Duodenal mucosa (tissue), 2 donors: ENCODE data around the gene DHRSX.

Experiments used
- H3K27ac ChIP-seq: one replicate; pipeline ENCODE4 v1.7.0; 2013; ENCODE audit warnings: low read depth, low read length
- H3K27me3 ChIP-seq, 2 donors: one replicate each; pipeline ENCODE4 v1.7.0; 2013; ENCODE audit warnings: low read length in 2 of 2, control low read depth in 1 of 2; ENCODE audit not compliant: insufficient read depth in 2 of 2, control insufficient read depth in 1 of 2
- H3K36me3 ChIP-seq, 2 donors: one replicate each; pipeline ENCODE4 v1.7.0; 2013; ENCODE audit warnings: low read length in 2 of 2, control low read depth in 1 of 2; ENCODE audit not compliant: insufficient read depth in 2 of 2, control insufficient read depth in 1 of 2
- H3K4me1 ChIP-seq, 2 donors: one replicate each; pipeline ENCODE4 v1.7.0; 2013; ENCODE audit warnings: low read length in 2 of 2, control low read depth in 1 of 2; ENCODE audit not compliant: insufficient read depth in 2 of 2, control insufficient read depth in 1 of 2
- H3K4me3 ChIP-seq, 2 donors: one replicate each; pipeline ENCODE4 v1.7.0; 2013; ENCODE audit warnings: low read length in 2 of 2, low read depth in 1 of 2
- H3K9ac ChIP-seq, 2 donors: one replicate each; pipeline ENCODE4 v1.7.0; 2013; ENCODE audit warnings: low read length in 2 of 2, low read depth in 1 of 2
- H3K9me3 ChIP-seq, 2 donors: one replicate each; pipeline ENCODE4 v1.7.0; 2013; ENCODE audit warnings: low read length in 2 of 2, control low read depth in 1 of 2; ENCODE audit not compliant: control insufficient read depth in 1 of 2

Gene DHRSX

GRCh38 chrX:2342874-2343273 lies 157.9 kb downstream of the DHRSX start:
- Histone ChIP-seq H3K27ac (no peak overlapping the region), H3K4me1 (no peaks in the 10 kb centered on the region), H3K27me3 (no peaks in the 10 kb centered on the region), H3K36me3 (peaks cover 0 to 6% of the 10 kb centered on the region in 2 donors), H3K4me3 (no peak overlapping the region), H3K9me3 (peaks cover 0 to 3% of the 10 kb centered on the region in 2 donors), H3K9ac (no peak overlapping the region)

GRCh38 chrX:2342281-2342688 lies 158.5 kb downstream of the DHRSX start:
- Histone ChIP-seq H3K27ac (no peak overlapping the region), H3K9ac (no peak overlapping the region), H3K4me3 (no peak overlapping the region), H3K27me3 (no peaks in the 10 kb centered on the region), H3K36me3 (peaks cover 0 to 6% of the 10 kb centered on the region in 2 donors), H3K9me3 (peaks cover 0 to 3% of the 10 kb centered on the region in 2 donors), H3K4me1 (no peaks in the 10 kb centered on the region)

- peaks cover 0 to 6% of the 10 kb centered on the region in 2 donors for H3K36me3 ChIP-seq
- H3K9ac ChIP-seq, result no peak overlapping the region
- no peak overlapping the region for H3K4me3 ChIP-seq
- no peak overlapping the region for H3K27ac ChIP-seq
- H3K27me3 ChIP-seq, result no peaks in the 10 kb centered on the region
- peaks cover 0 to 3% of the 10 kb centered on the region in 2 donors for H3K9me3 ChIP-seq
- no peaks in the 10 kb centered on the region for H3K4me1 ChIP-seq
These were observed 159.8 kb downstream of the DHRSX start for GRCh38 chrX:2340991-2341390.

- no peak overlapping the region for H3K4me3 ChIP-seq
- no peak overlapping the region for H3K9ac ChIP-seq
- H3K36me3 ChIP-seq, result peaks cover 0 to 5% of the 10 kb centered on the region in 2 donors
- H3K27me3 ChIP-seq, result no peaks in the 10 kb centered on the region
- H3K27ac ChIP-seq, result no peak overlapping the region
- no peaks in the 10 kb centered on the region for H3K4me1 ChIP-seq
- H3K9me3 ChIP-seq, result peaks cover 0 to 3% of the 10 kb centered on the region in 2 donors
These were observed 164.6 kb downstream of the DHRSX start for GRCh38 chrX:2336181-2336580.

- Histone ChIP-seq H3K9me3 (no peaks in the 10 kb centered on the region), H3K27ac (no peak overlapping the region), H3K36me3 (no peaks in the 10 kb centered on the region), H3K4me1 (no peaks in the 10 kb centered on the region), H3K9ac (no peak overlapping the region), H3K27me3 (no peaks in the 10 kb centered on the region), H3K4me3 (no peak overlapping the region)
These were observed 166.5 kb downstream of the DHRSX start for GRCh38 chrX:2334237-2334636.

GRCh38 chrX:2332252-2332651 lies 168.5 kb downstream of the DHRSX start:
- Histone ChIP-seq H3K27ac (no peak overlapping the region), H3K9me3 (no peaks in the 10 kb centered on the region), H3K9ac (no peak overlapping the region), H3K4me3 (no peak overlapping the region), H3K36me3 (no peaks in the 10 kb centered on the region), H3K27me3 (no peaks in the 10 kb centered on the region), H3K4me1 (no peaks in the 10 kb centered on the region)

- H3K36me3 ChIP-seq, result no peaks in the 10 kb centered on the region
- no peak overlapping the region for H3K4me3 ChIP-seq
- H3K27ac ChIP-seq, result no peak overlapping the region
- H3K9me3 ChIP-seq, result no peaks in the 10 kb centered on the region
- no peaks in the 10 kb centered on the region for H3K27me3 ChIP-seq
- no peaks in the 10 kb centered on the region for H3K4me1 ChIP-seq
- no peak overlapping the region for H3K9ac ChIP-seq
These were observed 169.9 kb downstream of the DHRSX start for GRCh38 chrX:2330910-2331309.

GRCh38 chrX:2330487-2330886 lies 170.3 kb downstream of the DHRSX start:
- no peak overlapping the region for H3K27ac ChIP-seq
- no peaks in the 10 kb centered on the region for H3K9me3 ChIP-seq
- H3K36me3 ChIP-seq, result no peaks in the 10 kb centered on the region
- no peaks in the 10 kb centered on the region for H3K27me3 ChIP-seq
- no peak overlapping the region for H3K4me3 ChIP-seq
- H3K4me1 ChIP-seq, result no peaks in the 10 kb centered on the region
- no peak overlapping the region for H3K9ac ChIP-seq

- no peaks in the 10 kb centered on the region for H3K4me1 ChIP-seq
- no peaks in the 10 kb centered on the region for H3K9me3 ChIP-seq
- no peaks in the 10 kb centered on the region for H3K36me3 ChIP-seq
- no peaks in the 10 kb centered on the region for H3K27me3 ChIP-seq
- no peak overlapping the region for H3K9ac ChIP-seq
- no peak overlapping the region for H3K27ac ChIP-seq
- no peak overlapping the region for H3K4me3 ChIP-seq
These were observed 173.4 kb downstream of the DHRSX start for GRCh38 chrX:2327423-2327822.

GRCh38 chrX:2325076-2325784 lies 175.5 kb downstream of the DHRSX start:
- no peak overlapping the region for H3K9ac ChIP-seq

More at GRCh38 chrX:2325076-2325784, 175.5 kb downstream of the DHRSX start:
- no peaks in the 10 kb centered on the region for H3K36me3 ChIP-seq
- H3K27me3 ChIP-seq, result no peaks in the 10 kb centered on the region
- peaks cover 0 to 5% of the 10 kb centered on the region in 2 donors for H3K4me1 ChIP-seq
- no peak overlapping the region for H3K27ac ChIP-seq
- no peaks in the 10 kb centered on the region for H3K9me3 ChIP-seq
- H3K4me3 ChIP-seq, result peak overlapping the region; percentile 30 to 45
